ENCODE results near the gene TFAP2B. TPM values are rescaled to one million over a fixed set of nuclear protein-coding genes. Genes with fewer than 3 reads are reported as not detected.

TFAP2B gene
- total RNA-seq, 1 experiment from 2014 or later = not detected

GRCh38 chr6:50889497-50889896 lies 70.8 kb downstream of the TFAP2B start:
- no peaks in the 10 kb centered on the region for H3K79me1 ChIP-seq (ENCODE audit: insufficient read depth, low read depth, low read length, poor library complexity, severe bottlenecking)
- H3K9ac ChIP-seq (ENCODE audit: extremely low read depth, insufficient read length, low read length) = no peak overlapping the region
- H4K8ac ChIP-seq (replicated peaks; ENCODE audit: insufficient read length, low read depth, low read length) = no peak overlapping the region
- no peak overlapping the region for H3K14ac ChIP-seq (ENCODE audit: insufficient read depth, low read length)
- TF ChIP-seq CTCF (conservative IDR thresholded peaks at IDR 0.05) = no peak
- no peak overlapping the region for H2BK15ac ChIP-seq (ENCODE audit: low read depth, low read length)
- DNase-seq = no peak
- no peak overlapping the region for H3K18ac ChIP-seq (ENCODE audit: insufficient read length, low read depth, low read length)
- H2BK120ac ChIP-seq (ENCODE audit: low read depth, low read length, poor library complexity, severe bottlenecking) = no peak overlapping the region
- no peak overlapping the region for H2AFZ ChIP-seq (ENCODE audit: low read length)
- H2BK20ac ChIP-seq (ENCODE audit: low read depth, low read length, poor library complexity, severe bottlenecking) = no peak overlapping the region
- H3K4me1 Mint-ChIP-seq = peaks cover 0 to 16% of the 10 kb centered on the region in 2 experiments; a peak in 2 of 4 replicates
- WGBS (ENCODE audit: extremely low coverage, insufficient read length, low lambda C conversion rate) = no CpG with 5 or more reads among the region's 3 CpGs
- no peaks in the 10 kb centered on the region for H3K27me3 ChIP-seq (ENCODE audit: insufficient read depth, low read length)
- no peak overlapping the region for H3K27ac ChIP-seq (ENCODE audit: insufficient read length, low read depth, low read length)
- no peaks in the 10 kb centered on the region for H4K20me1 ChIP-seq (ENCODE audit: control insufficient read depth, insufficient read depth, insufficient read length)
- H2BK5ac ChIP-seq (ENCODE audit: insufficient read length, low read length) = no peak overlapping the region
- no peak overlapping the region for H3K23ac ChIP-seq (ENCODE audit: insufficient read length, low read depth, low read length)
- H4K91ac ChIP-seq (ENCODE audit: insufficient read length, low read depth, low read length) = no peak overlapping the region
- H3K4me1 ChIP-seq (ENCODE audit: insufficient read depth, low read length) = no peaks in the 10 kb centered on the region
- peaks cover 0 to 3% of the 10 kb centered on the region in 2 experiments; a peak in 1 of 5 replicates for H3K9me3 Mint-ChIP-seq
- no peaks in the 10 kb centered on the region for H3K36me3 Mint-ChIP-seq (ENCODE audit: insufficient read depth in 1 of 3, low read depth in 3 of 3)
- H3K79me2 ChIP-seq (ENCODE audit: insufficient read depth, low read length) = no peaks in the 10 kb centered on the region
- H3K27me3 Mint-ChIP-seq (ENCODE audit: low read depth) = no peaks in the 10 kb centered on the region
- no peak overlapping the region for H3K56ac ChIP-seq (ENCODE audit: insufficient read length, low read depth, low read length)
- no peaks in the 10 kb centered on the region for H3K9me3 ChIP-seq (ENCODE audit: control insufficient read depth, low read depth, low read length)
- H3K23me2 ChIP-seq (ENCODE audit: insufficient read length, low read depth, low read length, poor library complexity, severe bottlenecking) = no peaks in the 10 kb centered on the region
- H3K4me3 Mint-ChIP-seq = no peak overlapping the region; a peak in 1 of 5 replicates
- no peak overlapping the region for H2BK12ac ChIP-seq (ENCODE audit: insufficient read length, low read depth, low read length)
- H2AK5ac ChIP-seq (ENCODE audit: insufficient read length, low read length) = no peak overlapping the region
- no peak overlapping the region for H3K4ac ChIP-seq (ENCODE audit: low read depth, low read length)
- no peak overlapping the region for H3K27ac Mint-ChIP-seq
- no peak overlapping the region for H4K5ac ChIP-seq (ENCODE audit: insufficient read length, low read depth, low read length)
- no peak overlapping the region for H3T11ph ChIP-seq (ENCODE audit: low read length)
- no peak overlapping the region for H3K4me2 ChIP-seq (ENCODE audit: insufficient read depth, insufficient read length, low read length)

All from H9 (cell line).